Loucy (cell line): Measurements from ENCODE around the gene ST6GAL1.

ENCODE experiments used
- EZH2phosphoT487 ChIP-seq: fragments of 200-600 bp; IDR thresholded peaks from 2 replicates; pipeline ENCODE4 v1.6.1; 2018; ENCODE audit warnings: antibody characterized with exemption, mild to moderate bottlenecking, moderate library complexity, borderline replicate concordance
- TF ChIP-seq, protein P1 (sequence below): fragments of 200-600 bp; sonication (generic); conservative IDR thresholded peaks from 2 replicates; pipeline ENCODE4 v1.5.1; 2014; ENCODE audit warnings: mild to moderate bottlenecking, antibody characterized with exemption, low read length

DNA sequence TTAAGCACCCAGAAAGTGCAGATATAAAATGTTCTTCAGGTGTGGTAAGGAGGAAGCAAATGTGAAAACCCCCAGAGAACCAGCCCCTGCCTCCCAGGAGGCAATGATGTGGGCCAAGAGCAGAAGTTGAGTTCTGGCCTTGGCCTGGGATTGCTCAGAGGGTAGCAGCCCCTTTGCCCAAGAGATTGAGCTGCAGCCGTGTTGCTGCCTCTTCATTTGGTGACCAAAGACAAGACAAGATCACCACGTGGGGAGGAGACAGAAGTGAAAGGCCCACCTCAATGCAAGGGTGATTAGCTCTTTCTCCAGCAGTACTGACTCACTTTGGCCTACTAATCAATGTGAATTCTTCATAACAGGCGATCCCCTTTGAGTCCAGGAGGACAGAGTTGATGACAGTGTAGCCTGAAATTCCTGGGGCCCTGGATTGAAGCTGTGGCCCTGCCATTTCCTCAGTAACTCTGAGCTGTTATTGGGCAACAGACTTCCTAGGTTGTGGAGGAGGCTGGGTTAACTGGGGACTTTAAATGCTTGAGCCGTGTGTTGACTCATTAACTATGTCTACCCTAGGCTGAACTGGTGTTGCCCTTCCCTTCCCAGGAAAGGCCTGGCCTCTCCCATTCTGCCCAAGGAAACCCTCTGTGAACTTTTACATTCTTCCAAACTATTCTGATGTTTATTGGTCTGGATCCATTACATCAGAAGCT, 86.5 kb downstream of the ST6GAL1 start:
- TF ChIP-seq, protein P1, sequence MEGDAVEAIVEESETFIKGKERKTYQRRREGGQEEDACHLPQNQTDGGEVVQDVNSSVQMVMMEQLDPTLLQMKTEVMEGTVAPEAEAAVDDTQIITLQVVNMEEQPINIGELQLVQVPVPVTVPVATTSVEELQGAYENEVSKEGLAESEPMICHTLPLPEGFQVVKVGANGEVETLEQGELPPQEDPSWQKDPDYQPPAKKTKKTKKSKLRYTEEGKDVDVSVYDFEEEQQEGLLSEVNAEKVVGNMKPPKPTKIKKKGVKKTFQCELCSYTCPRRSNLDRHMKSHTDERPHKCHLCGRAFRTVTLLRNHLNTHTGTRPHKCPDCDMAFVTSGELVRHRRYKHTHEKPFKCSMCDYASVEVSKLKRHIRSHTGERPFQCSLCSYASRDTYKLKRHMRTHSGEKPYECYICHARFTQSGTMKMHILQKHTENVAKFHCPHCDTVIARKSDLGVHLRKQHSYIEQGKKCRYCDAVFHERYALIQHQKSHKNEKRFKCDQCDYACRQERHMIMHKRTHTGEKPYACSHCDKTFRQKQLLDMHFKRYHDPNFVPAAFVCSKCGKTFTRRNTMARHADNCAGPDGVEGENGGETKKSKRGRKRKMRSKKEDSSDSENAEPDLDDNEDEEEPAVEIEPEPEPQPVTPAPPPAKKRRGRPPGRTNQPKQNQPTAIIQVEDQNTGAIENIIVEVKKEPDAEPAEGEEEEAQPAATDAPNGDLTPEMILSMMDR = no peak
- no peak for TF ChIP-seq EZH2phosphoT487
